MM.1S (cell line): ENCODE data around the gene PHLDB2.

ENCODE experiments used
- DNase-seq: peaks from one replicate; pipeline ENCODE4 v3.0.0-alpha.2; 2015
- H2AFZ ChIP-seq: fragments of 300-600 bp; sonication (generic); 2 replicates; pipeline ENCODE4 v1.6.0; 2016; ENCODE audit warnings: antibody characterized with exemption, low read length
- H3F3A ChIP-seq: fragments of 300-600 bp; sonication (generic); 2 replicates; pipeline ENCODE4 v1.6.1; 2016; ENCODE audit warnings: mild to moderate bottlenecking, antibody characterized with exemption, low read length, moderate library complexity, mixed read lengths; ENCODE audit not compliant: insufficient read depth
- H3K27ac ChIP-seq: fragments of 300-600 bp; sonication (generic); 2 replicates; pipeline ENCODE4 v1.5.1; 2016; ENCODE audit warnings: mild to moderate bottlenecking, low read length
- H3K27me3 ChIP-seq: fragments of 300-600 bp; sonication (generic); replicated peaks from 2 replicates; pipeline ENCODE4 v1.6.0; 2016; ENCODE audit warnings: low read length; ENCODE audit not compliant: insufficient read depth
- H3K36me3 ChIP-seq: fragments of 300-600 bp; sonication (generic); replicated peaks from 2 replicates; pipeline ENCODE4 v1.6.1; 2016; ENCODE audit warnings: mild to moderate bottlenecking, low read length, mixed read lengths; ENCODE audit not compliant: insufficient read depth
- H3K4me1 ChIP-seq: fragments of 300-600 bp; sonication (generic); 2 replicates; pipeline ENCODE4 v1.6.1; 2016; ENCODE audit warnings: low read length, mixed read lengths
- H3K4me2 ChIP-seq: fragments of 300-600 bp; sonication (generic); 2 replicates; pipeline ENCODE4 v1.6.0; 2016; ENCODE audit warnings: low read depth, low read length
- H3K4me3 ChIP-seq: fragments of 300-600 bp; sonication (generic); 2 replicates; pipeline ENCODE4 v1.5.1; 2016; ENCODE audit warnings: low read length, mixed read lengths
- H3K79me2 ChIP-seq: fragments of 300-600 bp; sonication (generic); 2 replicates; pipeline ENCODE4 v1.6.1; 2016; ENCODE audit warnings: mixed run types, low read length, mixed read lengths
- H3K9ac ChIP-seq: fragments of 300-600 bp; sonication (generic); 2 replicates; pipeline ENCODE4 v1.6.1; 2016; ENCODE audit warnings: low read length, mixed read lengths
- H3K9me2 ChIP-seq: fragments of 300-600 bp; sonication (generic); replicated peaks from 2 replicates; pipeline ENCODE4 v1.6.1; 2016; ENCODE audit warnings: mild to moderate bottlenecking, low read length, mixed read lengths; ENCODE audit not compliant: insufficient read depth
- H3K9me3 ChIP-seq: fragments of 300-600 bp; sonication (generic); replicated peaks from 2 replicates; pipeline ENCODE4 v1.6.1; 2016; ENCODE audit warnings: mild to moderate bottlenecking, low read length, mixed read lengths; ENCODE audit not compliant: insufficient read depth
- H4K20me1 ChIP-seq: fragments of 300-600 bp; sonication (generic); 2 replicates; pipeline ENCODE4 v1.6.1; 2016; ENCODE audit warnings: mild to moderate bottlenecking, low read length, moderate library complexity, mixed read lengths; ENCODE audit not compliant: insufficient read depth
- EZH2 ChIP-seq: fragments of 300-600 bp; sonication (generic); optimal IDR thresholded peaks from 2 replicates; pipeline ENCODE3; 2017; ENCODE audit warnings: low read depth, mild to moderate bottlenecking, antibody characterized with exemption, low read length, mixed read lengths
- EZH2phosphoT487 ChIP-seq: fragments of 300-600 bp; sonication (generic); IDR thresholded peaks from 2 replicates; pipeline ENCODE4 v1.6.1; 2018; ENCODE audit warnings: antibody characterized with exemption, low read length
- TF ChIP-seq, protein P1 (sequence below): fragments of 300-600 bp; sonication (generic); IDR thresholded peaks from 2 replicates; pipeline ENCODE4 v1.5.1; 2016; ENCODE audit warnings: antibody characterized with exemption, low read length, mixed read lengths

The PHLDB2 gene

DNA sequence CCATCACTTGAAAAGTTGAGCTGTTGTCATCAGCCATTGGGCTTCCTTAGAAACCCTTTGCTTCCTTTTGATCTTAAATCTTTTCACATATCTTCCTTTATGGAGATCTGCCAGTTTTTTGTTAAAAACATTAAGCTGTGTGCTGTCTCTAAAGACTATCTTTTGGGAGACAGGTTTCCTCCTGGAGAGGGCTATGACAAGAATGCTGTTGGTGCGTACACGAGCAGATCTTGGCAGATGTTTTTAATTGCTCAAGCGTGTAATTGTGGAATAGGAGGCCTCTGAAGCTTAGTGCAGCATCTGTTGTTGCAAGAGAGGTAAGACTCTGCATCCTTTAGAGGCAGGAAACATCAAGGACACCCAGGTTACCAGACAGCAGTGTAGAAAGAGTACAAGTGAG, 56.8 kb downstream of the PHLDB2 start:
- no peaks in the 10 kb centered on the region for H3K79me2 ChIP-seq
- no peak for DNase-seq
- no peaks in the 10 kb centered on the region for H3K9me3 ChIP-seq
- H3K4me3 ChIP-seq, result no peak overlapping the region
- no peaks in the 10 kb centered on the region for H4K20me1 ChIP-seq
- no peaks in the 10 kb centered on the region for H3K4me1 ChIP-seq
- no peaks in the 10 kb centered on the region for H3K36me3 ChIP-seq
- H3K4me2 ChIP-seq, result no peak overlapping the region
- H3K27ac ChIP-seq, result no peak overlapping the region
- no peaks in the 10 kb centered on the region for H3F3A ChIP-seq
- H3K27me3 ChIP-seq, result no peaks in the 10 kb centered on the region
- no peak overlapping the region for H2AFZ ChIP-seq
- TF ChIP-seq EZH2, result no peak
- TF ChIP-seq EZH2phosphoT487, result no peak
- TF ChIP-seq, protein P1, sequence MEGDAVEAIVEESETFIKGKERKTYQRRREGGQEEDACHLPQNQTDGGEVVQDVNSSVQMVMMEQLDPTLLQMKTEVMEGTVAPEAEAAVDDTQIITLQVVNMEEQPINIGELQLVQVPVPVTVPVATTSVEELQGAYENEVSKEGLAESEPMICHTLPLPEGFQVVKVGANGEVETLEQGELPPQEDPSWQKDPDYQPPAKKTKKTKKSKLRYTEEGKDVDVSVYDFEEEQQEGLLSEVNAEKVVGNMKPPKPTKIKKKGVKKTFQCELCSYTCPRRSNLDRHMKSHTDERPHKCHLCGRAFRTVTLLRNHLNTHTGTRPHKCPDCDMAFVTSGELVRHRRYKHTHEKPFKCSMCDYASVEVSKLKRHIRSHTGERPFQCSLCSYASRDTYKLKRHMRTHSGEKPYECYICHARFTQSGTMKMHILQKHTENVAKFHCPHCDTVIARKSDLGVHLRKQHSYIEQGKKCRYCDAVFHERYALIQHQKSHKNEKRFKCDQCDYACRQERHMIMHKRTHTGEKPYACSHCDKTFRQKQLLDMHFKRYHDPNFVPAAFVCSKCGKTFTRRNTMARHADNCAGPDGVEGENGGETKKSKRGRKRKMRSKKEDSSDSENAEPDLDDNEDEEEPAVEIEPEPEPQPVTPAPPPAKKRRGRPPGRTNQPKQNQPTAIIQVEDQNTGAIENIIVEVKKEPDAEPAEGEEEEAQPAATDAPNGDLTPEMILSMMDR, result no peak
- H3K9ac ChIP-seq, result no peak overlapping the region
- no peaks in the 10 kb centered on the region for H3K9me2 ChIP-seq

DNA sequence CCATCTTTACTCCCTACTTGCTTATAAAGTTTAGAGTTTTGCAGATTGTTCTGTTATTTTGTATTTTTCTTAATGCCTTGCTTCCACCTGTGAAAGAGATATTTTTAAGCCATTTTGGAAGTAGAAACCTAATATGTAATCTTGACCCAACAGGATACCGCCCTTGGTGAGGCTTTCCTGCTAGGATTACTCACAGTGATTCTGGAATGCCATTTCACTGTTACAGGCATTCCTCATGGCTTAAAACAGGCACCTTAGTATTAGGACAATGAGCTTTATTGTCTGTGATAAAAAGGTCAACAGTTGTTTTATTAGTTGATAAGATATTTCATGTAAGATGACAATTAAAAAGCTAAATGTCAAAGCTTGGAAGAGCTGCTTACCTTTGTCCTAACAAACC, 58.2 kb downstream of the PHLDB2 start:
- no peak overlapping the region for H3K4me2 ChIP-seq
- no peak overlapping the region for H3K4me3 ChIP-seq
- no peak for DNase-seq
- no peaks in the 10 kb centered on the region for H3K27me3 ChIP-seq
- no peak overlapping the region for H2AFZ ChIP-seq
- H3K79me2 ChIP-seq, result no peaks in the 10 kb centered on the region
- H3K9ac ChIP-seq, result no peak overlapping the region
- H3K4me1 ChIP-seq, result no peaks in the 10 kb centered on the region
- TF ChIP-seq, protein P1, result no peak
- no peak for TF ChIP-seq EZH2
- no peak for TF ChIP-seq EZH2phosphoT487
- no peak overlapping the region for H3K27ac ChIP-seq
- no peaks in the 10 kb centered on the region for H3F3A ChIP-seq
- H3K9me3 ChIP-seq, result no peaks in the 10 kb centered on the region
- H3K9me2 ChIP-seq, result no peaks in the 10 kb centered on the region
- H4K20me1 ChIP-seq, result no peaks in the 10 kb centered on the region
- no peaks in the 10 kb centered on the region for H3K36me3 ChIP-seq

DNA sequence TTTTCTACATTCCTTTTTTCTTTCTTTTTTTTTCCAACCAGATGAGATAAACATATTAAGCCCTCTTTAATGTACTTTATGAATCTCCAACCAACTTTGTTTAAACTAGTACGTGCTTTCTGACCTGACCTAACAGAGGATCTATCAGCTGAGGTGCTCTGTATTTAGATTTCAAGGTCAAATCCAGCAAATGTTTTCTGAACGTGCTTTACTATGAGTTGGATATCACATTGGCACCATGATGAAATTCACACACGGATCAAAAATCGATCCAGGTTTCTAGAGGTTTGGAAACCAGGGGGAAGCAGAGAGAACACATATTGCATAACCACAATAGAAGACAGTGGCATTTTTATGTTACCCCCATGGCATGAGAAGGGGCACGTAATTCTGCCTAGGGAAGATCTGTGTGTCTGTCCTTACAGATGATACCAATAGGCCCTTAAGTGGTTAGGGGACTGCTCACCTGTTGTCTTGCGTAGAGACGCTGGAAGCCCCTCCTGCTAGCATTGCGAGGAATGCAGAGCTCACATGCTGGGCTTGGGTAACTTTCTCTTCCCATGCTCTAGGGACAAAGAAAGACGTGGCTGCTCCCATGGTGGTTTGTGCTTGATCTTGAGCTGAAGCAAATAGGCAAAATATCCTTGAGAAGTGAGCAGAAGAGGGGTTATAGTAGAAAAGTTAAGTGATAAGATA, 60.5 kb downstream of the PHLDB2 start:
- H3K4me3 ChIP-seq, result no peak overlapping the region
- no peak overlapping the region for H3K27ac ChIP-seq
- H3K36me3 ChIP-seq, result no peaks in the 10 kb centered on the region
- H3F3A ChIP-seq, result no peaks in the 10 kb centered on the region
- H3K4me2 ChIP-seq, result no peak overlapping the region
- H3K27me3 ChIP-seq, result no peaks in the 10 kb centered on the region
- H3K9me2 ChIP-seq, result no peaks in the 10 kb centered on the region
- DNase-seq, result no peak
- H2AFZ ChIP-seq, result no peak overlapping the region
- H3K9me3 ChIP-seq, result no peaks in the 10 kb centered on the region
- H3K4me1 ChIP-seq, result no peaks in the 10 kb centered on the region
- H3K79me2 ChIP-seq, result no peaks in the 10 kb centered on the region
- H4K20me1 ChIP-seq, result no peaks in the 10 kb centered on the region
- no peak overlapping the region for H3K9ac ChIP-seq
- TF ChIP-seq EZH2phosphoT487 (no peak), EZH2 (no peak)
- TF ChIP-seq, protein P1, result no peak
